Activated CD8-positive, alpha-beta memory T cell treated with anti-CD3 and anti-CD28 coated beads for 1 hour (primary cell): ENCODE measurements around the gene GNGT1.

Experiments used
- DNase-seq, 2 donors: peaks; one replicate each; pipeline ENCODE4 v3.0.0-alpha.2; 2020; ENCODE audit warnings: low read depth in 1 of 2; ENCODE audit errors: extremely low read depth in 1 of 2

The GNGT1 gene

GRCh38 chr7:93906267-93906666 is at the start of gene GNGT1:
Gene GNGT1 (plus strand): TSS chr7:93906567. CDS start chr7:93906747, 180 bp downstream.
- DNase-seq, result no peak

- no peak for DNase-seq
Observed at GRCh38 chr7:93858857-93859256, 47.5 kb upstream of the GNGT1 start.

- DNase-seq, result no peak
Observed at GRCh38 chr7:93860261-93860660, 46.1 kb upstream of the GNGT1 start.

- DNase-seq, result no peak
Observed at GRCh38 chr7:93861325-93861949, 44.9 kb upstream of the GNGT1 start.

- no peak for DNase-seq
Observed at GRCh38 chr7:93862651-93863050, 43.7 kb upstream of the GNGT1 start.

GRCh38 chr7:93866886-93867285 is 39.5 kb upstream of the GNGT1 start:
- no peak for DNase-seq

GRCh38 chr7:93873998-93874574 is 32.3 kb upstream of the GNGT1 start:
- no peak for DNase-seq

GRCh38 chr7:93877742-93878141 is 28.6 kb upstream of the GNGT1 start:
- DNase-seq, result no peak

GRCh38 chr7:93879356-93879755 is 27.0 kb upstream of the GNGT1 start:
- no peak for DNase-seq

- DNase-seq, result no peak
Observed at GRCh38 chr7:93882468-93882867, 23.9 kb upstream of the GNGT1 start.

GRCh38 chr7:93883078-93883916 is 23.1 kb upstream of the GNGT1 start:
- no peak for DNase-seq

GRCh38 chr7:93883917-93884345 is 22.4 kb upstream of the GNGT1 start:
- no peak for DNase-seq

GRCh38 chr7:93884541-93884940 is 21.8 kb upstream of the GNGT1 start:
- no peak for DNase-seq

- no peak for DNase-seq
Observed at GRCh38 chr7:93889261-93889660, 17.1 kb upstream of the GNGT1 start.

GRCh38 chr7:93890041-93890463 is 16.3 kb upstream of the GNGT1 start:
- no peak for DNase-seq

GRCh38 chr7:93890464-93891068 is 15.8 kb upstream of the GNGT1 start, which contains the start of gene TFPI2:
Gene TFPI2 (minus strand): TSS chr7:93890753. CDS start chr7:93890678, 75 bp downstream.
- no peak for DNase-seq

- no peak for DNase-seq
Observed at GRCh38 chr7:93894426-93894825, 11.9 kb upstream of the GNGT1 start.

- DNase-seq, result no peak
Observed at GRCh38 chr7:93894966-93895640, 11.3 kb upstream of the GNGT1 start.

- DNase-seq, result no peak
Observed at GRCh38 chr7:93895859-93896600, 10.3 kb upstream of the GNGT1 start.

GRCh38 chr7:93897680-93898079 is 8.7 kb upstream of the GNGT1 start:
- DNase-seq, result no peak
